ENCODE data around the gene APBA3.

APBA3 gene

GRCh38 chr19:3785938-3786824 lies 24.7 kb upstream of the APBA3 start, which contains the start of gene MATK:
MATK (minus strand) TSS chr19:3786381; CDS start chr19:3785135, 1,246 bp downstream.
- peak; percentile 57 for DNase-seq

GRCh38 chr19:3785451-3785937 lies 24.0 kb upstream of the APBA3 start:
- DNase-seq = peak; percentile 30

- DNase-seq = no peak
Observed at GRCh38 chr19:3784607-3785450, 23.3 kb upstream of the APBA3 start.

GRCh38 chr19:3783660-3784584 lies 22.4 kb upstream of the APBA3 start:
- DNase-seq = peak; percentile 60

GRCh38 chr19:3782903-3783302 lies 21.4 kb upstream of the APBA3 start:
- no peak for DNase-seq

- no peak for DNase-seq
Observed at GRCh38 chr19:3782330-3782729, 20.8 kb upstream of the APBA3 start.

- peak; percentile 16 for DNase-seq
Observed at GRCh38 chr19:3781603-3782002, 20.1 kb upstream of the APBA3 start.

GRCh38 chr19:3780786-3781304 lies 19.4 kb upstream of the APBA3 start:
- DNase-seq = no peak

- no peak for DNase-seq
Observed at GRCh38 chr19:3778899-3779723, 17.6 kb upstream of the APBA3 start.

GRCh38 chr19:3778104-3778867 lies 16.8 kb upstream of the APBA3 start:
- no peak for DNase-seq

GRCh38 chr19:3776479-3777040 lies 15.1 kb upstream of the APBA3 start:
- no peak for DNase-seq

GRCh38 chr19:3775831-3776230 lies 14.3 kb upstream of the APBA3 start:
- DNase-seq = no peak

GRCh38 chr19:3775374-3775711 lies 13.9 kb upstream of the APBA3 start:
- no peak for DNase-seq

- DNase-seq = no peak
Observed at GRCh38 chr19:3774621-3775373, 13.3 kb upstream of the APBA3 start.

- no peak for DNase-seq
Observed at GRCh38 chr19:3773814-3774515, 12.5 kb upstream of the APBA3 start.

- DNase-seq = no peak
Observed at GRCh38 chr19:3771906-3772455, 10.5 kb upstream of the APBA3 start, which contains the start of gene RAX2. RAX2 (minus strand) TSS chr19:3772228; CDS start chr19:3771742, 486 bp downstream.

GRCh38 chr19:3771000-3771905 lies 9.8 kb upstream of the APBA3 start:
- DNase-seq = no peak

Measured in hematopoietic multipotent progenitor cell treated with erythropoietin and hydrocortisone succinate and interleukin-3 and kit ligand, for 6 days (in vitro differentiated cells).